ENCODE data around the gene SPATC1L.

Gene SPATC1L

GRCh38 chr21:46185716-46186115 lies 1.5 kb upstream of the SPATC1L start:
- TF ChIP-seq GATA3 (IDR thresholded peaks at IDR 0.05; ENCODE audit: low read depth, low read length) = no peak
- no peak for TF ChIP-seq GATA2 (IDR thresholded peaks at IDR 0.05; ENCODE audit: low read depth, low read length)

- TF ChIP-seq GATA3 (IDR thresholded peaks at IDR 0.05; ENCODE audit: low read depth, low read length) (no peak), GATA2 (IDR thresholded peaks at IDR 0.05; ENCODE audit: low read depth, low read length) (no peak)
These were observed 631 bp upstream of the SPATC1L start for GRCh38 chr21:46184625-46185555.

- TF ChIP-seq GATA2 (IDR thresholded peaks at IDR 0.05; ENCODE audit: low read depth, low read length) (no peak), GATA3 (IDR thresholded peaks at IDR 0.05; ENCODE audit: low read depth, low read length) (no peak)
These were observed 1.5 kb downstream of the SPATC1L start for GRCh38 chr21:46182548-46183336.

- no peak for TF ChIP-seq GATA3 (IDR thresholded peaks at IDR 0.05; ENCODE audit: low read depth, low read length)
- TF ChIP-seq GATA2 (IDR thresholded peaks at IDR 0.05; ENCODE audit: low read depth, low read length) = no peak
These were observed 2.2 kb downstream of the SPATC1L start for GRCh38 chr21:46181953-46182547.

- TF ChIP-seq GATA2 (IDR thresholded peaks at IDR 0.05; ENCODE audit: low read depth, low read length) = no peak
These were observed 2.8 kb downstream of the SPATC1L start for GRCh38 chr21:46181436-46181835.

- no peak for TF ChIP-seq GATA3 (IDR thresholded peaks at IDR 0.05; ENCODE audit: low read depth, low read length)
- TF ChIP-seq GATA2 (IDR thresholded peaks at IDR 0.05; ENCODE audit: low read depth, low read length) = no peak
These were observed 3.4 kb downstream of the SPATC1L start for GRCh38 chr21:46180778-46181391.

- TF ChIP-seq GATA3 (IDR thresholded peaks at IDR 0.05; ENCODE audit: low read depth, low read length) = no peak
- no peak for TF ChIP-seq GATA2 (IDR thresholded peaks at IDR 0.05; ENCODE audit: low read depth, low read length)
These were observed 4.1 kb downstream of the SPATC1L start for GRCh38 chr21:46180079-46180722.

GRCh38 chr21:46179708-46180078 lies 4.6 kb downstream of the SPATC1L start:
- no peak for TF ChIP-seq GATA2 (IDR thresholded peaks at IDR 0.05; ENCODE audit: low read depth, low read length)
- no peak for TF ChIP-seq GATA3 (IDR thresholded peaks at IDR 0.05; ENCODE audit: low read depth, low read length)

GRCh38 chr21:46178961-46179360 lies 5.3 kb downstream of the SPATC1L start:
- TF ChIP-seq GATA3 (IDR thresholded peaks at IDR 0.05; ENCODE audit: low read depth, low read length) (no peak), GATA2 (IDR thresholded peaks at IDR 0.05; ENCODE audit: low read depth, low read length) (no peak)

- TF ChIP-seq GATA2 (IDR thresholded peaks at IDR 0.05; ENCODE audit: low read depth, low read length) (no peak), GATA3 (IDR thresholded peaks at IDR 0.05; ENCODE audit: low read depth, low read length) (no peak)
These were observed 10.7 kb downstream of the SPATC1L start for GRCh38 chr21:46173573-46173972.

GRCh38 chr21:46172863-46173528 lies 11.3 kb downstream of the SPATC1L start:
- TF ChIP-seq GATA2 (IDR thresholded peaks at IDR 0.05; ENCODE audit: low read depth, low read length) (no peak), GATA3 (IDR thresholded peaks at IDR 0.05; ENCODE audit: low read depth, low read length) (no peak)

- TF ChIP-seq GATA3 (IDR thresholded peaks at IDR 0.05; ENCODE audit: low read depth, low read length) = no peak
- no peak for TF ChIP-seq GATA2 (IDR thresholded peaks at IDR 0.05; ENCODE audit: low read depth, low read length)
These were observed 12.0 kb downstream of the SPATC1L start for GRCh38 chr21:46171996-46172862.
